ENCODE data around the gene THADA. TPM values are rescaled to one million over a fixed set of nuclear protein-coding genes. Genes with fewer than 3 reads are reported as not detected.
"Not testable (repeated sequence)": the region's sequence is repeated elsewhere in the genome, so short reads cannot be mapped to it uniquely, and the experiment has no call there.

The THADA gene
- total and polyA plus RNA-seq, 8 donors: 32.9 to 42.7 (median 37.2) TPM

DNA sequence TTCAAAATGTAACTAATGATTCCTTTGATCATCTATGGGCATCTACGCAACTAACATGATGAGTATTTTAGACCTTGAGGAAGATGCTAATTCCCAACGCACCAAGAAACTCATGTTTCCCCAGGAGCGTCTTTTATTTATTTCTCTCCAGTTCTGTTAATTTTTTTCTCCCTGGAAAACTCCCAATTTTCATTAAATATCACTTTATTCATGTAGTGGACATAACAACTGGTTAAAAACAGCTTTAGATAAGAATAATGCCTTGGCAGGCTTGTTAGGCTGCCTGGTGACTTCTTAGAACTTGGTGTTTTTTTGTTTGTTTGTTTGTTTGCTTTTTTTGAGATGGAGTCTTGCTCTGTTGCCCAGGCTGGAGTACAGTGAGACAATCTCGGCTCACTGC lies 306.5 kb downstream of the THADA start:
- TF ChIP-seq, protein P1, sequence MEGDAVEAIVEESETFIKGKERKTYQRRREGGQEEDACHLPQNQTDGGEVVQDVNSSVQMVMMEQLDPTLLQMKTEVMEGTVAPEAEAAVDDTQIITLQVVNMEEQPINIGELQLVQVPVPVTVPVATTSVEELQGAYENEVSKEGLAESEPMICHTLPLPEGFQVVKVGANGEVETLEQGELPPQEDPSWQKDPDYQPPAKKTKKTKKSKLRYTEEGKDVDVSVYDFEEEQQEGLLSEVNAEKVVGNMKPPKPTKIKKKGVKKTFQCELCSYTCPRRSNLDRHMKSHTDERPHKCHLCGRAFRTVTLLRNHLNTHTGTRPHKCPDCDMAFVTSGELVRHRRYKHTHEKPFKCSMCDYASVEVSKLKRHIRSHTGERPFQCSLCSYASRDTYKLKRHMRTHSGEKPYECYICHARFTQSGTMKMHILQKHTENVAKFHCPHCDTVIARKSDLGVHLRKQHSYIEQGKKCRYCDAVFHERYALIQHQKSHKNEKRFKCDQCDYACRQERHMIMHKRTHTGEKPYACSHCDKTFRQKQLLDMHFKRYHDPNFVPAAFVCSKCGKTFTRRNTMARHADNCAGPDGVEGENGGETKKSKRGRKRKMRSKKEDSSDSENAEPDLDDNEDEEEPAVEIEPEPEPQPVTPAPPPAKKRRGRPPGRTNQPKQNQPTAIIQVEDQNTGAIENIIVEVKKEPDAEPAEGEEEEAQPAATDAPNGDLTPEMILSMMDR (IDR thresholded peaks at IDR 0.05): no peak
- DNase-seq: peak in 1 of 4 donors; percentile 47
- no peak for ATAC-seq
- Histone ChIP-seq H3K27me3 (no peaks in the 10 kb centered on the region), H3K4me3 (no peak overlapping the region), H3K9me3 (peaks cover 0 to 10% of the 10 kb centered on the region in 2 donors), H3K36me3 (peaks cover 0 to 57% of the 10 kb centered on the region in 2 donors), H3K27ac (no peak overlapping the region), H3K4me1 (peaks cover 3 to 22% of the 10 kb centered on the region in 2 donors)
- intact Hi-C loops (cut with DNase I): no loop called here

DNA sequence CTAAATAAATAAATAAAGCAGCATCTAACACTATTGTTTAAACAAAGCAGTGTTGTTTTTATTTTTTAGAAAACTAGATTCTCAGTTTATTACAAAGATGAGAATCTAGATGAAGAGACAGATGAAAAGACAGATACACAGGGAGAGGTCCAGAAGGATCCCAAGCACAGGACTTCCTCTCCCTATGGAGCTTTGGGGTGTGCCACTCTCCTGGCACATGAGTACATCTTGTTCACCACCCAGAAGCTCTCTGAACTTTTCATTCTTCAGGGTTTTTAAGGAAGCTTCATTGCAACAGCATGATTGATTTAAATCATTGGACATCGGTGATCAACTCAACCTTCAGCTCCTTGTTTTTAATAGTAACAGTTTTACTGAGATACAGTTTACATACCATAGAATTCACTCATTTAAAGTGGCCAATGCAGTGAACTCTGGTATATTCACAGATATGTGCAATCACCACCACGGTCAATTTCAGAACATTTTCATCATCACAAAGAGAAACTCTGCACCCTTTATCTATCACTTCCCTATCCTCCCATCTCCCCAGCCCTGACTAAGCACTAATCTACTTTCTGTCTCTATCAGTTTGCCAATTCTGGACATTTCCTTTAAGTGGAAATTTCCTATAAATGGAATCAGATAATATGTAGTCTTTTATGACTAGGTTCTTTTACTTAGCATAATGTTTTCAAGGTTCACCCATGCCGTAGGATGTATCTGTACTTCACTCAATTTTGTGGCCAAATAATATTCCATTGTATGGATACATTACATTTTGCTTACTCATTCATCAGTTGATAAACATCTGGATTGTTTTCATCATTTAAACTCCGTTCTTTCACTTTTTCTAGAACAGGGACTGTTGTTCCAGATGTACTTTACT lies 307.2 kb downstream of the THADA start:
- no peaks in the 10 kb centered on the region for H3K27me3 ChIP-seq
- peaks cover 0 to 15% of the 10 kb centered on the region in 2 donors for H3K9me3 ChIP-seq
- no peak for DNase-seq
- H3K27ac ChIP-seq: no peak overlapping the region
- no peak overlapping the region for H3K4me3 ChIP-seq
- intact Hi-C loops (cut with DNase I): no loop called here
- peaks cover 0 to 63% of the 10 kb centered on the region in 2 donors for H3K36me3 ChIP-seq
- ATAC-seq: no peak
- TF ChIP-seq, protein P1 (IDR thresholded peaks at IDR 0.05): no peak
- H3K4me1 ChIP-seq: peaks cover 0 to 15% of the 10 kb centered on the region in 2 donors

DNA sequence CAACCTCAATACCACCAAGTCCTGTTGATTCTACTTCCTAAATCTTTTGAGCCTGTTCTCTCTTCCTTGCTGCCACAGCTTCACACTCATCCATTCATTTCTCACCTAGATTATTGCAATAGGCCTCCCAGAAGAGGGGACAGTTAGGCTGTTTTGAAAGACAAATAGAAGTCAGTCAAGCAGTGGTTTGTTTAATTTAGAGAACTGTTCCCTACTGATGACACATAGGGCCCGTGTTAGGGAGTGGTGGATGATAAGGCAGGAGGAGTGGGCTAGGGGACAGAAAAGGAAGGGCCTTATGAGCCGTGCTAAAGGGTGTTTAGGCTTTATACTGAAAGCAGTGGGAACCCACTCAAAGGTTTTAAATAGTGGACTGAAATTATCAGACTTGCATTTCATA lies 309.9 kb downstream of the THADA start:
- Histone ChIP-seq H3K4me3 (no peak overlapping the region), H3K27me3 (no peaks in the 10 kb centered on the region), H3K9me3 (peaks cover 0 to 15% of the 10 kb centered on the region in 2 donors), H3K36me3 (peaks cover 0 to 73% of the 10 kb centered on the region in 2 donors), H3K4me1 (peaks cover 0 to 5% of the 10 kb centered on the region in 2 donors), H3K27ac (no peak overlapping the region)
- TF ChIP-seq, protein P1 (IDR thresholded peaks at IDR 0.05): no peak
- no peak for DNase-seq
- ATAC-seq: no peak
- intact Hi-C loops (cut with DNase I): no loop called here

DNA sequence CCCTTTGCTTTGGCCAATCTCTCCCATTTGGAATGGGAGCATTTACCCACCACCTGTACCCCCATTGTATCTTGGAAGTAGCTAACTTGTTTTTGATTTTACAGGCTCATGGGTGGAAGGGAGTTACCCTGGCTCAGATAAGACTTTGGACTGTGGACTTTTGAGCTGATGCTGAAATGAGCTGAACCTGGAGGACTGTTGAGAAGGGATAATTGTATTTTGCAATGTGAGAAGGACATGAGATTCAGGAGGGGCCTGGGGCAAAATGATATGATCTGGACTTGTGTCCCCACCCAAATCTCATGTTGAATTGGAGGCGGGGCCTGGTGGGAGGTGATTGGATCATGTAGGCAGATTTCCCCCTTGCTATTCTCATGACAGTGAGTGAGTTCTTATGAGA lies 310.9 kb downstream of the THADA start:
- ATAC-seq: no peak
- DNase-seq: no peak
- Histone ChIP-seq H3K36me3 (peaks cover 0 to 67% of the 10 kb centered on the region in 2 donors), H3K4me3 (no peak overlapping the region), H3K27ac (no peak overlapping the region), H3K27me3 (no peaks in the 10 kb centered on the region), H3K9me3 (peaks cover 0 to 15% of the 10 kb centered on the region in 2 donors), H3K4me1 (peaks cover 0 to 5% of the 10 kb centered on the region in 2 donors)
- intact Hi-C loops (cut with DNase I): no loop called here
- TF ChIP-seq, protein P1 (IDR thresholded peaks at IDR 0.05): no peak

DNA sequence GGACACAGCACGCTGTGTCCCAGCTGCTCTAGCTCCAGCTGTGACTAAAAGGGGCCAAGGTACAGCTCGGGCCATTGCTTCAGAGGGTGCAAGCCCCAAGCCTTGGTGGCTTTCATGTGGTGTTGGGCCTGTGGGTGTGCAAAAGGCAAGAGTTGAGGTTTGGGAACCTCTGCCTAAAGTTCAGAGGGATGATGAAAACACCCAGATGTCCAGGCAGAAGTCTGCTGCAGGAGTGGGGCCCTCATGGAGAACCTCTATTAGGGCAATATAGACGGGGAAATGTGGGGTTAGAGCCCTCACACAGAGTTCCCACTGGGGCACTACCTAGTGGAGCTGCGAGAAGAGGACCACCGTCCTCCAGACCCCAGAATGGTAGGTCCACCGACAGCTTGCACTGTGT lies 311.5 kb downstream of the THADA start:
- ATAC-seq; H3K27me3 ChIP-seq; H3K4me3 ChIP-seq; intact Hi-C loops (cut with DNase I); H3K27ac ChIP-seq; H3K4me1 ChIP-seq; DNase-seq: not testable (repeated sequence)
- Histone ChIP-seq H3K9me3 (peaks cover 0 to 15% of the 10 kb centered on the region in 2 donors), H3K36me3 (peaks cover 0 to 72% of the 10 kb centered on the region in 2 donors)
